GM12878 (cell line): ENCODE data around the gene GANAB. TPM values are rescaled to one million over a fixed set of nuclear protein-coding genes. Genes with fewer than 3 reads are reported as not detected.

Source experiments
- ATAC-seq: fragments of 200-7000 bp; cut with Tn5 transposase; 3 replicates; pipeline ENCODE4 v1.9.1; 2020; ENCODE audit warnings: mild to moderate bottlenecking, moderate library complexity
- BruUV-seq: library from RNA; stranded (reverse); fragments of 400-500 nt; replicated peaks from 2 replicates; lab custom pipeline; 2021; lab: Mats Ljungman, UMichigan
- CTCF ChIA-PET: fragments of 300-600 bp; sonication (Branson Sonifier 250); formaldehyde crosslinking; extraction: SDS; loops from one replicate; lab custom pipeline; 2021; ENCODE audit warnings: inconsistent platforms; lab: Yijun Ruan, JAX
- POLR2A ChIA-PET: fragments of 350-600 bp; formaldehyde crosslinking; extraction: SDS; loops from one replicate; lab custom pipeline; 2021; ENCODE audit warnings: inconsistent platforms; lab: Charles Lee
- RAD21 ChIA-PET: fragments of 300-600 bp; sonication (Branson Sonifier 250); formaldehyde crosslinking; loops from one replicate; lab custom pipeline; 2023; ENCODE audit warnings: antibody characterized with exemption; ENCODE audit not compliant: unreplicated experiment; lab: Charles Lee
- SMC1A ChIA-PET: fragments of 300-600 bp; sonication (Branson Sonifier 250); formaldehyde crosslinking; loops from one replicate; lab custom pipeline; 2023; ENCODE audit not compliant: unreplicated experiment, uncharacterized antibody; lab: Charles Lee
- DNase-seq: peaks from one replicate; pipeline ENCODE4 v3.0.0-alpha.2; 2011; ENCODE audit warnings: low read depth, low spot score
- FAIRE-seq: peaks from 3 replicates; lab custom pipeline; 2011; peaks lifted over from hg19 to GRCh38; lab: Jason Lieb, UNC
- H2AFZ ChIP-seq: 2 replicates; pipeline ENCODE4 v1.6.0; 2011; ENCODE audit warnings: low read depth, low read length, control low read depth; ENCODE audit not compliant: control insufficient read depth
- H3K27ac ChIP-seq: 2 replicates; pipeline ENCODE4 v1.5.1; 2011; ENCODE audit warnings: control low read depth; ENCODE audit not compliant: control insufficient read depth, insufficient read depth
- H3K27me3 ChIP-seq, 2 experiments: replicated peaks in 1 of 2; 2 replicates each; pipeline versions ENCODE4 v1.6.0 to v1.6.1; 2011; ENCODE audit warnings: low read length in 1 of 2; ENCODE audit not compliant: control insufficient read depth in 2 of 2, insufficient read depth in 2 of 2
- H3K36me3 ChIP-seq, 2 experiments: 2 replicates each; pipeline ENCODE4 v1.5.1; 2011; ENCODE audit warnings: low read length in 1 of 2; ENCODE audit not compliant: control insufficient read depth in 2 of 2, insufficient read depth in 2 of 2
- H3K4me1 ChIP-seq: 2 replicates; pipeline ENCODE4 v1.6.1; 2011; ENCODE audit warnings: mild to moderate bottlenecking, low read length, moderate library complexity, mixed read lengths; ENCODE audit not compliant: control insufficient read depth, insufficient read depth
- H3K4me2 ChIP-seq: 2 replicates; pipeline ENCODE4 v1.6.0; 2011; ENCODE audit warnings: control low read depth; ENCODE audit not compliant: control insufficient read depth, insufficient read depth
- H3K4me3 ChIP-seq: fragments of 200-600 bp; sonication (generic); 2 replicates; pipeline ENCODE4 v1.5.1; 2016
- H3K79me2 ChIP-seq: 2 replicates; pipeline ENCODE4 v1.6.0; 2011; ENCODE audit warnings: low read length; ENCODE audit not compliant: control insufficient read depth, insufficient read depth
- H3K9ac ChIP-seq: 2 replicates; pipeline ENCODE4 v1.8.0; 2011; ENCODE audit warnings: low read length, control low read depth, mixed read lengths; ENCODE audit not compliant: control insufficient read depth, insufficient read depth
- H3K9me3 ChIP-seq: replicated peaks from 3 replicates; pipeline ENCODE4 v1.5.1; 2011; ENCODE audit warnings: mild to moderate bottlenecking, low read length; ENCODE audit not compliant: control insufficient read depth, insufficient read depth
- H4K20me1 ChIP-seq: 2 replicates; pipeline ENCODE4 v1.6.0; 2011; ENCODE audit not compliant: control insufficient read depth, insufficient read depth
- LARP7 ChIP-seq: fragments of 450-650 bp; IDR thresholded peaks from 2 replicates; pipeline ENCODE4 v1.6.1; 2017; ENCODE audit warnings: mild to moderate bottlenecking
- MTA3 ChIP-seq: IDR thresholded peaks from 2 replicates; pipeline ENCODE4 v1.6.1; 2012; ENCODE audit warnings: low read length, inconsistent platforms, borderline replicate concordance
- NR2C2 ChIP-seq: IDR thresholded peaks from 2 replicates; pipeline ENCODE4 v1.6.1; 2011; ENCODE audit warnings: borderline replicate concordance, low read depth; ENCODE audit not compliant: control insufficient read depth, insufficient read length
- PKNOX1 ChIP-seq: fragments of 450-650 bp; IDR thresholded peaks from 2 replicates; pipeline ENCODE4 v1.6.1; 2016; ENCODE audit warnings: mild to moderate bottlenecking
- POLR2A ChIP-seq: IDR thresholded peaks from 2 replicates; pipeline ENCODE4 v1.6.1; 2011; ENCODE audit warnings: low read depth, mild to moderate bottlenecking, low read length
- RUNX3 ChIP-seq: IDR thresholded peaks from 2 replicates; pipeline ENCODE4 v1.6.1; 2012; ENCODE audit warnings: low read length, inconsistent platforms
- SUZ12 ChIP-seq: fragments of 200-600 bp; sonication (generic); IDR thresholded peaks from one replicate; pipeline ENCODE4 v1.6.1; 2018; ENCODE audit warnings: antibody characterized with exemption, mild to moderate bottlenecking; ENCODE audit not compliant: unreplicated experiment
- WGBS: methylation state at CpG from one replicate; pipeline ENCODE4 v1.1.6; 2016; ENCODE audit warnings: low lambda C conversion rate; ENCODE audit not compliant: insufficient replicate concordance, insufficient coverage; ENCODE audit errors: missing lambda C conversion rate; 5-methylcytosine and 5-hydroxymethylcytosine counted together
- in situ Hi-C: fragments of 300-500 bp; cut with MboI; formaldehyde crosslinking; loops from 9 replicates; pipeline ENCODE4 v1.14.3; 2018; ENCODE audit warnings: mixed read lengths
- intact Hi-C: fragments of 100-400 bp; cut with micrococcal nuclease; formaldehyde crosslinking; loops from one replicate; pipeline ENCODE4 v1.14.2; 2022; ENCODE audit not compliant: unreplicated experiment
- polyA plus RNA-seq, 11 experiments: library from polyadenylated mRNA; depleted of rRNA in 4 of 11; unstranded in 6 of 11; stranded (reverse) in 5 of 11; fragments of >200 nt; fragmentation: Nextera tagmentation in 4 of 11; fragmentation: Illumina TruSeq in 1 of 11; extraction: Ambion mirVana in 4 of 11; extraction: Trizol in 1 of 11; gene quantifications; 1 replicate in 1 of 11; 2 replicates in 10 of 11; pipeline versions ENCODE4 v1.2.1 to v1.2.3, GENCODE V29; 2011 to 2016; ENCODE audit warnings: inconsistent platforms in 2 of 11, missing spikeins in 2 of 11, low read depth in 1 of 11
- total RNA-seq, 4 experiments: library from RNA; depleted of rRNA in 3 of 4; stranded (reverse); fragments of >200 nt in 3 of 4; fragmentation: Illumina TruSeq in 1 of 4; extraction: Trizol in 1 of 4; gene quantifications; 2 replicates each; pipeline versions ENCODE4 v1.2.1 to v1.2.3, GENCODE V29; 2013 to 2021
- TF ChIP-seq, protein P1 (sequence below): fragments of 150-350 bp; IDR thresholded peaks from 2 replicates; pipeline ENCODE4 v1.6.1; 2014; ENCODE audit warnings: mild to moderate bottlenecking, low read depth, low read length

Gene GANAB
- total and polyA plus RNA-seq, 10 of the 15 experiments (the other 5 are each of a cell fraction or from before 2014, with no cell fraction given) = 4.5 to 175 (median 102) TPM

DNA sequence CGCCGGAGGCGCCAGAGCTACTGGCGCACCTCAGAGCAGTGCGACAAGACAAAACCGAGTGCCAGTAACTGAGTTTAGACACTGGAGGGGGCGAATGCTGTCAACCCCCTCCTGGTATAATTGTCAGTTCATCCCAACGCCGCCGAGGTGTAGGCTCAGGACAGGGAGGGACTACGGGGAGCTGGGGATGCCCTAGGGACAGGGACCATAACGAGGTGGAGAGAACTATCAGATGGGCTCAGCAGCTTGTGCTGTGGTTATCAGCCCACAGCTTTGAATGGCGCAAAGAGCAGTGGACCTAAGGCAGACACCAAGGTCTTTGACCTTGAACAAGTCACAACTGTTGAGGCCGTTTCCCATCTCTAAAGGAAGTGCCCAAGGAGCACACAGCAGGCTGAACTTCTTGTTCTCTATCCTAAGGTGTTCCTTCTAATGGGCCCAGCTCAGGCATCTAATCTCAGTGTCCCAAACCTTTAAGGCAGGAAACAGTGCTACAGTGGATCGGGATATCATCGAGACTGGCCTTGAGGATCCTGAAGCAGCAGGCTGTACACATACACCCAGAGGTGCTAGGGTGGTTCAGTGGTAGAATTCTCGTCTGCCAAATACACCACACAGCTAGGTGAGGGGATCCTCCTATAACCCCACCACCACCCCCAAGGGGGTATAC lies 54.1 kb downstream of the GANAB start:
- no peak for DNase-seq
- Histone ChIP-seq H3K27ac (peak overlapping the region; percentile 71), H3K4me2 (peak overlapping the region; percentile 86), H3K4me1 (peaks cover 8% of the 10 kb centered on the region), H3K27me3 (no peaks in the 10 kb centered on the region), H3K9me3 (no peaks in the 10 kb centered on the region), H3K9ac (peak overlapping the region; percentile 70), H2AFZ (peak overlapping the region; percentile 84), H4K20me1 (no peaks in the 10 kb centered on the region; the same call in 1 of the 2 replicates)
- intact Hi-C loops (loop anchor here (5.0 to 10.0 kb wide), 2 partner anchors 243 to 270 kb away; partner anchors contain the start of genes STX5, TEX54 and WDR74), in situ Hi-C loops (no loop called here)
- no TSS peak for BruUV-seq
- FAIRE-seq = peak; percentile 27
- WGBS = 10% methylated on average over 17 of the region's 17 CpGs
- TF ChIP-seq SUZ12 (no peak), LARP7 (peak; percentile 37; the same call in 1 of the 2 replicates), RUNX3 (peak; percentile 20; the same call in 1 of the 2 replicates), NR2C2 (no peak), PKNOX1 (no peak), POLR2A (peak; percentile 38; the same call in 1 of the 2 replicates), MTA3 (peak; percentile 87)
- TF ChIP-seq, protein P1, sequence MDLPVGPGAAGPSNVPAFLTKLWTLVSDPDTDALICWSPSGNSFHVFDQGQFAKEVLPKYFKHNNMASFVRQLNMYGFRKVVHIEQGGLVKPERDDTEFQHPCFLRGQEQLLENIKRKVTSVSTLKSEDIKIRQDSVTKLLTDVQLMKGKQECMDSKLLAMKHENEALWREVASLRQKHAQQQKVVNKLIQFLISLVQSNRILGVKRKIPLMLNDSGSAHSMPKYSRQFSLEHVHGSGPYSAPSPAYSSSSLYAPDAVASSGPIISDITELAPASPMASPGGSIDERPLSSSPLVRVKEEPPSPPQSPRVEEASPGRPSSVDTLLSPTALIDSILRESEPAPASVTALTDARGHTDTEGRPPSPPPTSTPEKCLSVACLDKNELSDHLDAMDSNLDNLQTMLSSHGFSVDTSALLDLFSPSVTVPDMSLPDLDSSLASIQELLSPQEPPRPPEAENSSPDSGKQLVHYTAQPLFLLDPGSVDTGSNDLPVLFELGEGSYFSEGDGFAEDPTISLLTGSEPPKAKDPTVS = no peak
- TF ChIP-seq, all 136 proteins: peak for 4
- ChIA-PET RAD21 (interaction anchor here (0.7 to 3.5 kb wide), 28 partner anchors 8 to 289 kb away, joined by 3 to 36 read pairs (median 6); partner anchors contain the start of genes B3GAT3, C11orf98, CSKMT and EEF1G), SMC1A (interaction anchor here (0.8 to 3.1 kb wide), 33 partner anchors 8 to 271 kb away, joined by 3 to 30 read pairs (median 4); partner anchors contain the start of genes B3GAT3, C11orf98, CSKMT and EEF1G), POLR2A (interaction anchor here (0.5 to 3.1 kb wide), 36 partner anchors 9 to 332 kb away, joined by 3 to 37 read pairs (median 5); partner anchors contain the start of genes B3GAT3, BSCL2, C11orf98 and CSKMT), CTCF (interaction anchor here (0.5 to 5.5 kb wide), 47 partner anchors 9 to 288 kb away, joined by 3 to 48 read pairs (median 5); partner anchors contain the start of genes B3GAT3, C11orf98, CSKMT and EEF1G)
- peak overlapping the region; percentile 78 for H3K4me3 ChIP-seq
- H3K79me2 ChIP-seq = peaks cover 18% of the 10 kb centered on the region
- peak; percentile 9 for ATAC-seq
- H3K36me3 ChIP-seq = peaks cover 25 to 43% of the 10 kb centered on the region in 2 experiments
